Common myeloid progenitor, CD34-positive (primary cell): ENCODE results near the gene RBL1.
A peak's percentile ranks its signal among the peaks of the same experiment; 100 is the strongest.
"Not testable (repeated sequence)": the region's sequence is repeated elsewhere in the genome, so short reads cannot be mapped to it uniquely, and the experiment has no call there.

ENCODE experiments used
- CTCF ChIA-PET: fragments of 350-600 bp; sonication (Branson Sonifier 250); formaldehyde crosslinking; loops from one replicate; lab custom pipeline; 2021; ENCODE audit warnings: antibody characterized with exemption; lab: Charles Lee
- POLR2A ChIA-PET: fragments of 350-600 bp; sonication (Branson Sonifier 250); formaldehyde crosslinking; loops from one replicate; lab custom pipeline; 2021; ENCODE audit warnings: antibody characterized with exemption; lab: Charles Lee
- DNase-seq, 3 donors: peaks; one replicate each; pipeline versions ENCODE4 v3.0.0 to v3.0.0-alpha.2; 2013
- H3K27ac ChIP-seq, 2 experiments: 1 replicate in 1 of 2; 2 replicates in 1 of 2; pipeline ENCODE4 v1.7.0; 2013; ENCODE audit warnings: inconsistent platforms in 2 of 2, low read length in 2 of 2, mild to moderate bottlenecking in 2 of 2, low read depth in 1 of 2, moderate library complexity in 1 of 2; ENCODE audit not compliant: severe bottlenecking in 2 of 2, insufficient read depth in 1 of 2, poor library complexity in 1 of 2
- H3K27me3 ChIP-seq, 5 experiments: replicated peaks in 2 of 5; 1 replicate in 3 of 5; 2 replicates in 2 of 5; pipeline versions ENCODE4 v1.6.1 to v1.7.0; 2013; ENCODE audit warnings: low read length in 4 of 5, mild to moderate bottlenecking in 2 of 5, moderate library complexity in 2 of 5, inconsistent platforms in 1 of 5; ENCODE audit not compliant: insufficient read depth in 5 of 5, control insufficient read depth in 4 of 5
- H3K36me3 ChIP-seq, 4 experiments: 1 replicate in 2 of 4; 2 replicates in 2 of 4; pipeline versions ENCODE4 v1.6.1 to v1.7.0; 2013; ENCODE audit warnings: low read length in 3 of 4, control low read depth in 1 of 4, mild to moderate bottlenecking in 1 of 4; ENCODE audit not compliant: control insufficient read depth in 4 of 4, insufficient read depth in 4 of 4
- H3K4me1 ChIP-seq, 4 experiments: 1 replicate in 3 of 4; 2 replicates in 1 of 4; pipeline versions ENCODE4 v1.6.1 to v1.7.1; 2013; ENCODE audit warnings: low read length in 3 of 4, mild to moderate bottlenecking in 3 of 4, control low read depth in 1 of 4, inconsistent platforms in 1 of 4, moderate library complexity in 1 of 4; ENCODE audit not compliant: control insufficient read depth in 4 of 4, insufficient read depth in 4 of 4; ENCODE audit errors: control extremely low read depth in 1 of 4
- H3K4me3 ChIP-seq, 7 experiments: 1 replicate in 4 of 7; 2 replicates in 3 of 7; pipeline versions ENCODE4 v1.5.1 to v1.7.0; 2013; ENCODE audit warnings: mild to moderate bottlenecking in 7 of 7, low read length in 6 of 7, moderate library complexity in 6 of 7, inconsistent platforms in 2 of 7, low read depth in 2 of 7, control low read depth in 1 of 7; ENCODE audit not compliant: insufficient read depth in 4 of 7, control insufficient read depth in 1 of 7; ENCODE audit errors: extremely low read depth in 1 of 7
- H3K9me3 ChIP-seq, 5 experiments: 1 replicate in 4 of 5; 2 replicates in 1 of 5; pipeline versions ENCODE4 v1.6.1 to v1.7.1; 2013; ENCODE audit warnings: low read length in 4 of 5, mild to moderate bottlenecking in 2 of 5, inconsistent platforms in 1 of 5, low read depth in 1 of 5, moderate library complexity in 1 of 5; ENCODE audit not compliant: control insufficient read depth in 4 of 5, insufficient read depth in 2 of 5; ENCODE audit errors: control extremely low read depth in 1 of 5
- WGBS: methylation state at CpG from one replicate; pipeline ENCODE4 v1.1.5; 2013; ENCODE audit not compliant: insufficient coverage; 5-methylcytosine and 5-hydroxymethylcytosine counted together

The RBL1 gene

DNA sequence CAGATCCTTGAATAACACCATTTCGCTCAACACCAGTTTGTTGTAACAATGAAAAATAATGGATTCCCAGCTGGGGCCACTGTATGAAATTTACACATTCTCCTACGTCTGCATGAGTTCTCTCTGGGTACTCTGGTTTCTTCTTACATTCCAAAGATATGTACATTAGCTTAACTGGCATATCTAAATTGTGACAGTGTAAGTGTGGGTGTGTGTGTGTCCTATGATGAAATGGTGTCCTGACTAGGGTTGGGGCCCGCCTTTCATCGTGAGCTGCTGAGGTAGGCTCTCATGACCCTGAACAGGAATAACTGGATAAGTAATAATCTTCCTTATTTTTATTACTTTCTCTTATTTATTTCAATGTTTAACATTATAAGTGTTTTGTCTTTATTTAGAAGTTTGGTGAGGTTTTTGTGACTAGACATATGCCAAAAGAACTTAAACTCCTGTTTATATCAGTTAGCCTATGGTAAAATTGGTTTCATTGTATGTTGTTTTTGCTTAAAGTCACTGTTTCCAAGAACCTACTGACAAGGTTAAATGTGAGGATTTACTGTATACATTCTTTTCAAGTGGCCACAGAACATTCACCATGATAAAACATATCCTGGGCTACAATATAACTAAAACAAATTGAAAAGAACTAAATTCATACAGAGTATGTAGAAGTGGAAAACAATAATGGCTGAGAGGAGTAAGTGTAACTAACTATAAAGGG is 42.4 kb downstream of the RBL1 start:
- H3K4me3 ChIP-seq = no peak overlapping the region
- H3K27ac ChIP-seq = no peak overlapping the region
- POLR2A ChIA-PET = interaction anchor here (0.6 kb wide), 1 partner anchor 19 kb away, joined by 3 read pairs; no protein-coding TSS in a partner anchor
- no peaks in the 10 kb centered on the region for H3K4me1 ChIP-seq
- DNase-seq = no peak
- H3K36me3 ChIP-seq = peaks cover 12 to 55% (median 40%) of the 10 kb centered on the region in 4 experiments
- CTCF ChIA-PET = no interaction called here
- no peaks in the 10 kb centered on the region for H3K9me3 ChIP-seq
- WGBS = 100% methylated on average over 1 of the region's 4 CpGs
- H3K27me3 ChIP-seq = no peaks in the 10 kb centered on the region

DNA sequence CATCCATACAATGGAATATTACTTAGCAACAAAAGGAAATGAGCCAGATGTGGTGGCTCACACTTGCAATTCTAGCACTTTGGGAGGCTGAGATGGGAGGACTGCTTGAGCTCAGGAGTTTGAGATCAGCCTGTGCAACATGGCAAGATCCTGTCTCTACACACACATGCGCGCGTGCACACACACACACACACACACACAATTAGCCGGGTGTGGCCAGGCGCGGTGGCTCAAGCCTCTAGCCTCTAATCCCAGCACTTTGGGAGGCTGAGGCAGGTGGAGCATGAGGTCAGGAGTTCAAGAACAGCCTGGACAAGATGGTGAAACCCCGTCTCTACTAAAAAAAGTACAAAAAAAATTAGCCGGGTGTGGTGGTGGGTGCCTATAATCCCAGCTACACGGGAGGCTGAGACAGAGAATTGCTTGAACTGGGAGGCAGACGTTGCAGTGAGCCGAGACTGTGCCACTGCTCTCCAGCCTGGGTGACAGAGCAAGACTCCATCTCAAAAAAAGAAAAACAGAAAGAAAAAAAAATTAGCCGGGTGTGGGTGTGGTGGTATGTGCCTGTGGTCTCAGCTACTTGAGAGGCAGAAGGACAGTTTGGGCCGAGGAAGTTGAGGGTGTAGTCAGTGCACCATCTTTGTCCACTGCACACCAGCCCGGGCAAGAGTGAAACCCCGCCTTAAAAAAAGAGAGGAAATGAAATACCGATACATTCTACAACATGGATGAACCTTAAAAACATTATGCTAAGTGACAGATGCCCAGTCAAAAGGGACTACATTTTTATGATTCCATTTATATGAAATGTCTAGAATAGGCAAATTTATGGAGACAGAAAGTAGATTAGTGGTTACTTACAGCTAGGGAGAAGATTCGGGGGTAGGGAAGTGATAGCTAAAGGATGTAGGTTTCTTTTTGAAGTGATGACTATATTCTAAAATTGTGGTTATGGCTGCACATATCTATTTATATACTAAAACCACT is 52.5 kb downstream of the RBL1 start:
- peak in 1 of 3 donors; percentile 4 for DNase-seq

GRCh38 chr20:37039366-37039765 is 56.4 kb downstream of the RBL1 start:
- DNase-seq, H3K4me3 ChIP-seq, CTCF ChIA-PET, H3K9me3 ChIP-seq, H3K27me3 ChIP-seq, H3K4me1 ChIP-seq, H3K27ac ChIP-seq, POLR2A ChIA-PET: not testable (repeated sequence)
- WGBS = no CpG with 5 or more reads among the region's 2 CpGs
- H3K36me3 ChIP-seq = peaks cover 24 to 68% (median 49%) of the 10 kb centered on the region in 4 experiments

More for the DNA sequence above, 52.5 kb downstream of the RBL1 start:
- H3K4me1 ChIP-seq = peaks cover 0 to 6% (median 0%) of the 10 kb centered on the region in 4 experiments
- 91% methylated on average over 6 of the region's 17 CpGs for WGBS
- no peak overlapping the region for H3K4me3 ChIP-seq
- no peak overlapping the region for H3K27ac ChIP-seq
- H3K27me3 ChIP-seq = no peaks in the 10 kb centered on the region
- CTCF ChIA-PET = no interaction called here
- POLR2A ChIA-PET = interaction anchor here (0.6 kb wide), 1 partner anchor 20 kb away, joined by 4 read pairs; no protein-coding TSS in a partner anchor
- H3K9me3 ChIP-seq = peaks cover 0 to 1% (median 0%) of the 10 kb centered on the region in 5 experiments
- H3K36me3 ChIP-seq = peaks cover 28 to 73% (median 57%) of the 10 kb centered on the region in 4 experiments

GRCh38 chr20:37032077-37032476 is 63.7 kb downstream of the RBL1 start:
- H3K4me1 ChIP-seq = no peaks in the 10 kb centered on the region
- peaks cover 0 to 10% (median 3%) of the 10 kb centered on the region in 5 experiments for H3K9me3 ChIP-seq
- no peaks in the 10 kb centered on the region for H3K27me3 ChIP-seq
- H3K27ac ChIP-seq = no peak overlapping the region
- WGBS = no CpG with 5 or more reads among the region's 4 CpGs
- CTCF ChIA-PET = interaction anchor here (0.6 kb wide), 1 partner anchor 44 kb away, joined by 3 read pairs; no protein-coding TSS in a partner anchor
- peaks cover 13 to 77% (median 60%) of the 10 kb centered on the region in 4 experiments for H3K36me3 ChIP-seq
- POLR2A ChIA-PET = no interaction called here
- H3K4me3 ChIP-seq = no peak overlapping the region
- no peak for DNase-seq

DNA sequence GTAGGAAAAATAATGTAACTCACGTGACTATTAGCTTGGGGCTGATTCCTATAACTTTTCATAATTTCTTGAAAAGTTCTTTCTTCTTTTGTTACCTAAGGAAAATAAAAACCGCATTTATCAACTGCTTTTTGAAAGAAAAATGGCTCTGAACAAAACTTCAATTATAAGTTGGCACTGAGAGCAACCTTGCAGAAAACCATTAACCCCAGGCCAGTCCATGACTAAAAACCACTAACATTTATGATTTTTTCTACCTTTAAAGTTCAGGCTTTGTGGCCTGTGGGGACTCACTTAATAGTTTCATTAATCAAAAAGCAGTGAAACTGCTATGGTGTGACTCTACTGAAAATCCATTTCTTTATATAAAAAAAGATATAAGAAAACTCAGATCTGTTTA is 75.2 kb downstream of the RBL1 start:
- H3K27me3 ChIP-seq = no peaks in the 10 kb centered on the region
- no peak overlapping the region for H3K4me3 ChIP-seq
- no peak overlapping the region for H3K27ac ChIP-seq
- CTCF ChIA-PET = no interaction called here
- DNase-seq = no peak
- no peaks in the 10 kb centered on the region for H3K4me1 ChIP-seq
- POLR2A ChIA-PET = no interaction called here
- peaks cover 5 to 51% (median 34%) of the 10 kb centered on the region in 4 experiments for H3K36me3 ChIP-seq
- no peaks in the 10 kb centered on the region for H3K9me3 ChIP-seq
- WGBS = no CpG with 5 or more reads among the region's 2 CpGs

DNA sequence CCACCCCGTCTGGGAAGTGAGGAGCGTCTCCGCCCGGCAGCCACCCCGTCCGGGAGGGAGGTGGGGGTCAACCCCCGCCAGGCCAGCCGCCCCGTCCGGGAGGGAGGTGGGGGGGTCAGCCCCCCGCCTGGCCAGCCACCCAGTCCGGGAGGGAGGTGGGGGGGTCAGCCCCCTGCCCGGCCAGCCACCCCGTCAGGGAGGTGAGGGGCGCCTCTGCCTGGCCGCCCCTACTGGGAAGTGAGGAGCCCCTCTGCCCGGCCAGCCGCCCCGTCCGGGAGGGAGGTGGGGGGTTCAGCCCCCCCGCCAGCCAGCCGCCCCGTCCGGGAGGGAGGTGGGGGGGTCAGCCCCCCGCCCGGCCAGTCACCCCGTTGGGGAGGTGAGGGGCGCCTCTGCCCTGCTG is 83.2 kb downstream of the RBL1 start:
- H3K4me3 ChIP-seq, POLR2A ChIA-PET, CTCF ChIA-PET, H3K27me3 ChIP-seq, H3K9me3 ChIP-seq, H3K4me1 ChIP-seq, H3K27ac ChIP-seq, DNase-seq: not testable (repeated sequence)
- 100% methylated on average over 8 of the region's 28 CpGs for WGBS
- peaks cover 2 to 33% (median 19%) of the 10 kb centered on the region in 4 experiments for H3K36me3 ChIP-seq
